ENCODE results near the gene NCAPH2.
A peak's percentile ranks its signal among the peaks of the same experiment; 100 is the strongest.

DNA sequence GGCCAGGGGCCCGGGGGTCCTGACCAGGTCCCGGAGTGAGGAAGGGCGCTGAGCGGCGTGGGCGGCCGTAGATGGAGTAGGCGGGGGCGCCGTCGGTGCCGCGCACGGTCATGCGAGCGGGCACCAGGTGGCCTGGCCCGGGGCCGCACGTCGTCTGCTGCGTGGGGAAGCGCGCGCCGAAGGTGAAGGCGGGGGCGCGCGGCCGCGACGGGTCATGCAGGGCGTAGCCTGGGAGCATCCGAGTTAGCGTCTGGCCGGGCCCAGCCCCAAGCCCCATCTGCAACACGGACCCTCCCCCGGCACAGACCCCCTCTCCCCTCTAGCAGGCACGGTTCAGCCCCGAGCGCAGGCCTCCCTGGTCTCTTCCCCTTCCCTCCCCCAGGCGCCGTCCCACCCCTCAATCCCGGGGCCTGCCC is 23.5 kb downstream of the NCAPH2 start:
- TF ChIP-seq CTCF (IDR thresholded peaks at IDR 0.05) (no peak), EZH2 (IDR thresholded peaks at IDR 0.05) (peak; percentile 63), EZH2phosphoT487 (IDR thresholded peaks at IDR 0.05) (no peak)

Data from neural progenitor cell (in vitro differentiated cells).